Measurements from ENCODE around the gene ARHGAP42. TPM values are rescaled to one million over a fixed set of nuclear protein-coding genes. Genes with fewer than 3 reads are reported as not detected.

Gene ARHGAP42
- total and polyA plus RNA-seq, 2 of the 13 experiments (the other 11 are each of a cell fraction or from before 2014, with no cell fraction given): 2.5 to 4.3 TPM

GRCh38 chr11:100928426-100928825 lies 241.3 kb downstream of the ARHGAP42 start (continued):
- no peak for TF ChIP-seq SALL2 (CRISPR knock-in tag; IDR thresholded peaks at IDR 0.05)
- TF ChIP-seq KLF9 (CRISPR knock-in tag; IDR thresholded peaks at IDR 0.05; ENCODE audit: low read depth): no peak
- no peak for TF ChIP-seq ZBTB10 (CRISPR knock-in tag; IDR thresholded peaks at IDR 0.05; ENCODE audit: borderline replicate concordance)
- no peak for TF ChIP-seq MED13 (CRISPR knock-in tag; IDR thresholded peaks at IDR 0.05)
- TF ChIP-seq U2AF1 (optimal IDR thresholded peaks at IDR 0.05; ENCODE audit: low read depth, low read length): no peak
- no peak for TF ChIP-seq MZF1 (CRISPR knock-in tag; IDR thresholded peaks at IDR 0.05; ENCODE audit: borderline replicate concordance)
- no peak for TF ChIP-seq ZNF33B (CRISPR knock-in tag; IDR thresholded peaks at IDR 0.05)

- H3K27me3 ChIP-seq (ENCODE audit: control insufficient read depth in 1 of 2, insufficient read depth in 2 of 2, low read length in 2 of 2): no peaks in the 10 kb centered on the region
- POLR2A ChIA-PET: no interaction called here
- 17% methylated on average over 3 of the region's 3 CpGs for WGBS (ENCODE audit: low lambda C conversion rate)
- no peak overlapping the region for H3K27ac ChIP-seq (ENCODE audit: extremely low read length, insufficient read depth, low read length)
- no TSS peak for BruUV-seq (replicated peaks)
- in situ Hi-C loops (cut with HindIII; ENCODE audit: extremely low pct_ligation_motif_present, low pct_unique_long_range_greater_than_20kb) (no loop called here), intact Hi-C loops (cut with micrococcal nuclease; ENCODE audit: unreplicated experiment) (no loop called here)
- H4K20me1 ChIP-seq (ENCODE audit: insufficient read depth, low read length): no peaks in the 10 kb centered on the region
- no peaks in the 10 kb centered on the region for H3K36me3 ChIP-seq (replicated peaks in 1 of 2; ENCODE audit: control insufficient read depth in 1 of 2, insufficient read depth in 2 of 2, low read length in 2 of 2)
- CTCF ChIA-PET (ENCODE audit: low intra/inter-chr PET ratio, low total read pairs): interaction anchor here (2.3 kb wide), 1 partner anchor 352 kb away, joined by 17 read pairs; no protein-coding TSS in a partner anchor
- no peak overlapping the region for H2AFZ ChIP-seq (ENCODE audit: low read length)
- DNase-seq (ENCODE audit: low spot score) (no peak), FAIRE-seq (no peak), ATAC-seq (no peak)
- H3K4me3 ChIP-seq (replicated peaks in 1 of 3; ENCODE audit: insufficient read depth in 1 of 3, low read depth in 2 of 3, low read length in 3 of 3): no peak overlapping the region
- no peak overlapping the region for H3K4me2 ChIP-seq (ENCODE audit: low read depth, low read length)
- H3K4me1 ChIP-seq (ENCODE audit: insufficient read depth, low read length): no peaks in the 10 kb centered on the region
- H3K9me3 ChIP-seq (ENCODE audit: low read length): no peaks in the 10 kb centered on the region
- no peaks in the 10 kb centered on the region for H3K79me2 ChIP-seq (ENCODE audit: insufficient read depth, low read length)
- no peak overlapping the region for H3K9ac ChIP-seq (ENCODE audit: insufficient read depth, low read depth, low read length)
- TF ChIP-seq FOXC1 (CRISPR knock-in tag; IDR thresholded peaks at IDR 0.05; ENCODE audit: borderline replicate concordance) (no peak), ZKSCAN8 (CRISPR knock-in tag; IDR thresholded peaks at IDR 0.05; ENCODE audit: borderline replicate concordance) (no peak), DNMT1 (CRISPR knock-in tag; IDR thresholded peaks at IDR 0.05) (no peak), IKZF1 (IDR thresholded peaks at IDR 0.05) (no peak), MTF1 (CRISPR knock-in tag; IDR thresholded peaks at IDR 0.05) (no peak), ZBTB1 (CRISPR knock-in tag; IDR thresholded peaks at IDR 0.05; ENCODE audit: borderline replicate concordance) (no peak), CREB1 (IDR thresholded peaks at IDR 0.05) (no peak), CREB1 (CRISPR knock-in tag; IDR thresholded peaks at IDR 0.05) (no peak), ZNF276 (CRISPR knock-in tag; IDR thresholded peaks at IDR 0.05; ENCODE audit: low read depth) (no peak), SALL2 (CRISPR knock-in tag; IDR thresholded peaks at IDR 0.05) (no peak), HOXA7 (CRISPR knock-in tag; IDR thresholded peaks at IDR 0.05) (no peak), PHF20 (CRISPR knock-in tag; IDR thresholded peaks at IDR 0.05) (no peak)
These were observed 242.3 kb downstream of the ARHGAP42 start for GRCh38 chr11:100929377-100929776.

All from HepG2 (cell line).